SK-N-MC (cell line): ENCODE results near the gene LRRN2.

Experiments
- EZH2 ChIP-seq: fragments of 200-600 bp; sonication (generic); IDR thresholded peaks from one replicate; pipeline ENCODE4 v1.6.1; 2017; ENCODE audit warnings: antibody characterized with exemption
- POLR2AphosphoS5 ChIP-seq: IDR thresholded peaks from 2 replicates; pipeline ENCODE4 v1.6.1; 2012; ENCODE audit warnings: mild to moderate bottlenecking, low read depth, low read length, borderline replicate concordance

- TF ChIP-seq POLR2AphosphoS5 (no peak), EZH2 (no peak)
These were observed 2.0 kb downstream of the LRRN2 start for GRCh38 chr1:204683284-204684205.
